ENCODE data around the gene BAD.

GRCh38 chr11:64245401-64245796 is 39.1 kb downstream of the BAD start:
- TF ChIP-seq CTCF (IDR thresholded peaks at IDR 0.05), result no peak
- TF ChIP-seq EZH2 (IDR thresholded peaks at IDR 0.05; ENCODE audit: borderline replicate concordance, insufficient read depth, low read depth, low read length, poor library complexity, severe bottlenecking), result no peak

All from B cell (primary cell).